GM18502 (cell line): ENCODE results near the gene PDLIM3.

Experiments used
- ATAC-seq: cut with Tn5 transposase; IDR thresholded peaks from one replicate; pipeline ENCODE4 v1.9.1; 2021; ENCODE audit warnings: mild to moderate bottlenecking; ENCODE audit not compliant: unreplicated experiment, poor library complexity

Gene PDLIM3

GRCh38 chr4:185479507-185479971 lies 55.8 kb downstream of the PDLIM3 start:
- peak; percentile 97 for ATAC-seq

- no peak for ATAC-seq
These were observed 62.1 kb downstream of the PDLIM3 start for GRCh38 chr4:185473247-185473646.

- ATAC-seq: no peak
These were observed 63.2 kb downstream of the PDLIM3 start for GRCh38 chr4:185472103-185472542.

GRCh38 chr4:185471235-185472102 lies 63.8 kb downstream of the PDLIM3 start, which contains the start of gene CCDC110:
CCDC110 (minus strand) TSS chr4:185471733; CDS start chr4:185471683, 50 bp downstream.
- ATAC-seq: peak; percentile 90

- ATAC-seq: peak; percentile 23
These were observed 64.7 kb downstream of the PDLIM3 start for GRCh38 chr4:185470501-185471195.

- no peak for ATAC-seq
These were observed 65.6 kb downstream of the PDLIM3 start for GRCh38 chr4:185469580-185470154.

GRCh38 chr4:185468999-185469398 lies 66.3 kb downstream of the PDLIM3 start:
- ATAC-seq: no peak

- ATAC-seq: no peak
These were observed 67.3 kb downstream of the PDLIM3 start for GRCh38 chr4:185467991-185468390.

GRCh38 chr4:185467101-185467500 lies 68.2 kb downstream of the PDLIM3 start:
- no peak for ATAC-seq

GRCh38 chr4:185465707-185466106 lies 69.6 kb downstream of the PDLIM3 start:
- no peak for ATAC-seq

GRCh38 chr4:185464887-185465286 lies 70.4 kb downstream of the PDLIM3 start:
- ATAC-seq: no peak

- no peak for ATAC-seq
These were observed 71.1 kb downstream of the PDLIM3 start for GRCh38 chr4:185464183-185464582.

GRCh38 chr4:185463541-185463940 lies 71.8 kb downstream of the PDLIM3 start:
- no peak for ATAC-seq

GRCh38 chr4:185461565-185461964 lies 73.7 kb downstream of the PDLIM3 start:
- ATAC-seq: no peak

- ATAC-seq: no peak
These were observed 78.2 kb downstream of the PDLIM3 start for GRCh38 chr4:185457136-185457535.

GRCh38 chr4:185456131-185456530 lies 79.2 kb downstream of the PDLIM3 start:
- ATAC-seq: no peak
